PC-3 (cell line): ENCODE data around the gene LDLRAP1. TPM values are rescaled to one million over a fixed set of nuclear protein-coding genes. Genes with fewer than 3 reads are reported as not detected.
"Not testable (repeated sequence)": the region's sequence is repeated elsewhere in the genome, so short reads cannot be mapped to it uniquely, and the experiment has no call there.

Source experiments
- ATAC-seq: fragments of 200-7000 bp; cut with Tn5 transposase; 2 replicates; pipeline ENCODE4 v1.9.1; 2020; ENCODE audit warnings: mild to moderate bottlenecking, moderate library complexity
- BruUV-seq: library from RNA; stranded (reverse); fragments of 400-500 nt; replicated peaks from 2 replicates; lab custom pipeline; 2021; lab: Mats Ljungman, UMichigan
- CTCF ChIA-PET: fragments of 300-600 bp; sonication (Branson Sonifier 250); formaldehyde crosslinking; loops from one replicate; lab custom pipeline; 2022; ENCODE audit warnings: antibody characterized with exemption; lab: Charles Lee
- POLR2A ChIA-PET: fragments of 300-600 bp; sonication (Branson Sonifier 250); formaldehyde crosslinking; loops from one replicate; lab custom pipeline; 2022; ENCODE audit warnings: antibody characterized with exemption; ENCODE audit not compliant: unreplicated experiment; lab: Charles Lee
- DNase-seq: peaks from one replicate; pipeline ENCODE4 v3.0.0-alpha.2; 2015
- H2AFZ ChIP-seq: fragments of 300-600 bp; sonication (generic); 2 replicates; pipeline ENCODE4 v1.6.0; 2016; ENCODE audit warnings: antibody characterized with exemption, low read length
- H3F3A ChIP-seq: fragments of 300-600 bp; sonication (generic); one replicate; pipeline ENCODE4 v1.6.0; 2017; ENCODE audit warnings: antibody characterized with exemption, low read length, control low read depth, mild to moderate bottlenecking; ENCODE audit not compliant: unreplicated experiment
- H3K27ac ChIP-seq: fragments of 300-600 bp; sonication (generic); 2 replicates; pipeline ENCODE4 v1.5.1; 2016; ENCODE audit warnings: mild to moderate bottlenecking, low read length
- H3K27me3 ChIP-seq: fragments of 300-600 bp; sonication (generic); 2 replicates; pipeline ENCODE4 v1.6.1; 2016; ENCODE audit warnings: low read length, mixed read lengths
- H3K36me3 ChIP-seq: fragments of 300-600 bp; sonication (generic); 2 replicates; pipeline ENCODE4 v1.6.1; 2016; ENCODE audit warnings: low read depth, mixed run types, low read length, mixed read lengths
- H3K4me1 ChIP-seq: fragments of 300-600 bp; sonication (generic); 2 replicates; pipeline ENCODE4 v1.5.1; 2016; ENCODE audit warnings: low read length; ENCODE audit not compliant: insufficient read depth
- H3K4me2 ChIP-seq: fragments of 300-600 bp; sonication (generic); 2 replicates; pipeline ENCODE4 v1.6.0; 2016; ENCODE audit warnings: low read length
- H3K4me3 ChIP-seq: fragments of 300-600 bp; sonication (generic); 2 replicates; pipeline ENCODE4 v1.5.1; 2016; ENCODE audit warnings: mild to moderate bottlenecking, low read length, mixed read lengths
- H3K79me2 ChIP-seq: fragments of 300-600 bp; sonication (generic); 2 replicates; pipeline ENCODE4 v1.6.1; 2017; ENCODE audit warnings: low read length, mixed read lengths
- H3K9ac ChIP-seq: fragments of 300-600 bp; sonication (generic); 2 replicates; pipeline ENCODE4 v1.6.0; 2016; ENCODE audit warnings: mild to moderate bottlenecking, low read length
- H3K9me2 ChIP-seq: fragments of 300-600 bp; sonication (generic); replicated peaks from 2 replicates; pipeline ENCODE4 v1.6.1; 2016; ENCODE audit warnings: mixed run types, low read length, mixed read lengths
- H3K9me3 ChIP-seq: fragments of 300-600 bp; sonication (generic); 2 replicates; pipeline ENCODE4 v1.6.1; 2016; ENCODE audit warnings: low read length, mixed read lengths
- H4K20me1 ChIP-seq: fragments of 300-600 bp; sonication (generic); 2 replicates; pipeline ENCODE4 v1.6.1; 2016; ENCODE audit warnings: low read length, mixed read lengths
- EZH2 ChIP-seq: fragments of 300-600 bp; sonication (generic); IDR thresholded peaks from one replicate; pipeline ENCODE4 v1.6.1; 2017; ENCODE audit warnings: antibody characterized with exemption, mild to moderate bottlenecking, low read length; ENCODE audit not compliant: unreplicated experiment
- EZH2phosphoT487 ChIP-seq: fragments of 300-600 bp; sonication (generic); IDR thresholded peaks from 2 replicates; pipeline ENCODE4 v1.6.1; 2018; ENCODE audit warnings: mild to moderate bottlenecking, antibody characterized with exemption, low read length, borderline replicate concordance
- intact Hi-C: fragments of 100-400 bp; cut with micrococcal nuclease; formaldehyde crosslinking; loops from 2 replicates; pipeline ENCODE4 v1.9.0; 2023
- total RNA-seq: library from RNA; depleted of rRNA; stranded (reverse); fragments of >200 nt; gene quantifications from 2 replicates; pipeline ENCODE4 v1.2.3, GENCODE V29; 2014
- TF ChIP-seq, protein P1 (sequence below): fragments of 300-600 bp; sonication (generic); conservative IDR thresholded peaks from 2 replicates; pipeline ENCODE4 v1.5.1; 2017; ENCODE audit warnings: antibody characterized with exemption, low read depth, mild to moderate bottlenecking, low read length

LDLRAP1 gene
- total RNA-seq, 1 experiment from 2014 or later = 26.5 TPM

DNA sequence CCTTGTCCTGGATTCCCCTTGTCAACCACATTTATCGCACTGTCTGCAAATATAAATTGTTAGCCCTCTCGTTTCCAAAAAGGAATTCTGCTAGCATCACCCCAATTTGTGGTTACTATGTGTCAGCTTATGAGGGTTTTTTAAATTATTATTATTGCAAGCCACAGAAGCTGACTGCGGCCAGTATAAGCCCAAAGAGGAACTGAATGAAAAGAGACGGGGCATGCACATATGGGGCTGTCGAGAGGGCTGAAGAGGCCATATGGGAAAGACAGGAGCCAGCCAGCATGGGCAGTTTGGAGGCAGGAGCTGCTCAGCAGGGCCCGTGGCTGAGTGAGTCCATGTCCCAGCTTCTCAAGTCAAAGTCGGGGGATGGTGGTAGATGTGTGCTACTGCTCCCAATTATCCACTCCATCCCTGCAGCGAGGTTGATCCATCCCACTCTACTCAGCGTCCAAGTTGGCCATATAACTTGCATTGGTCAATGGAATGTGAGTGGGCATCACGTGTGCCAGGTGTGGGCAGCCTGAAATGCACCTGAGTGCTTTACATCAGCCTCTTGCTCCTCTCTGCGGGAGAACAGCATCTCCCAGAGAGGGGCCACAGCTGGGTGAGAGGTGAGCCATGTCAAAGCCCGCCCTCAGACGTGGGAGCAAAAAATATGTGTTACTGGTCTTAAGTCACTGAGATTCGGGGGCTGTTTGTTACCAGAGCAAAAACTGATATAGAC, 37.6 kb upstream of the LDLRAP1 start:
- ChIA-PET POLR2A (no interaction called here), CTCF (interaction anchor here (0.5 kb wide), 1 partner anchor 65 kb away, joined by 3 read pairs; no protein-coding TSS in a partner anchor)
- Histone ChIP-seq H3K27ac (no peak overlapping the region), H3K9ac (no peak overlapping the region), H3K36me3 (no peaks in the 10 kb centered on the region), H3K27me3 (no peaks in the 10 kb centered on the region), H3K79me2 (no peaks in the 10 kb centered on the region), H2AFZ (no peak overlapping the region), H3K9me3 (no peaks in the 10 kb centered on the region), H3K4me3 (no peak overlapping the region), H4K20me1 (no peaks in the 10 kb centered on the region), H3K4me2 (no peak overlapping the region), H3K4me1 (peaks cover 7% of the 10 kb centered on the region), H3K9me2 (no peaks in the 10 kb centered on the region), H3F3A (no peaks in the 10 kb centered on the region)
- BruUV-seq = no TSS peak
- TF ChIP-seq, protein P1, sequence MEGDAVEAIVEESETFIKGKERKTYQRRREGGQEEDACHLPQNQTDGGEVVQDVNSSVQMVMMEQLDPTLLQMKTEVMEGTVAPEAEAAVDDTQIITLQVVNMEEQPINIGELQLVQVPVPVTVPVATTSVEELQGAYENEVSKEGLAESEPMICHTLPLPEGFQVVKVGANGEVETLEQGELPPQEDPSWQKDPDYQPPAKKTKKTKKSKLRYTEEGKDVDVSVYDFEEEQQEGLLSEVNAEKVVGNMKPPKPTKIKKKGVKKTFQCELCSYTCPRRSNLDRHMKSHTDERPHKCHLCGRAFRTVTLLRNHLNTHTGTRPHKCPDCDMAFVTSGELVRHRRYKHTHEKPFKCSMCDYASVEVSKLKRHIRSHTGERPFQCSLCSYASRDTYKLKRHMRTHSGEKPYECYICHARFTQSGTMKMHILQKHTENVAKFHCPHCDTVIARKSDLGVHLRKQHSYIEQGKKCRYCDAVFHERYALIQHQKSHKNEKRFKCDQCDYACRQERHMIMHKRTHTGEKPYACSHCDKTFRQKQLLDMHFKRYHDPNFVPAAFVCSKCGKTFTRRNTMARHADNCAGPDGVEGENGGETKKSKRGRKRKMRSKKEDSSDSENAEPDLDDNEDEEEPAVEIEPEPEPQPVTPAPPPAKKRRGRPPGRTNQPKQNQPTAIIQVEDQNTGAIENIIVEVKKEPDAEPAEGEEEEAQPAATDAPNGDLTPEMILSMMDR = no peak
- TF ChIP-seq EZH2phosphoT487 (no peak), EZH2 (no peak)
- ATAC-seq (no peak), DNase-seq (no peak)
- intact Hi-C loops = no loop called here

DNA sequence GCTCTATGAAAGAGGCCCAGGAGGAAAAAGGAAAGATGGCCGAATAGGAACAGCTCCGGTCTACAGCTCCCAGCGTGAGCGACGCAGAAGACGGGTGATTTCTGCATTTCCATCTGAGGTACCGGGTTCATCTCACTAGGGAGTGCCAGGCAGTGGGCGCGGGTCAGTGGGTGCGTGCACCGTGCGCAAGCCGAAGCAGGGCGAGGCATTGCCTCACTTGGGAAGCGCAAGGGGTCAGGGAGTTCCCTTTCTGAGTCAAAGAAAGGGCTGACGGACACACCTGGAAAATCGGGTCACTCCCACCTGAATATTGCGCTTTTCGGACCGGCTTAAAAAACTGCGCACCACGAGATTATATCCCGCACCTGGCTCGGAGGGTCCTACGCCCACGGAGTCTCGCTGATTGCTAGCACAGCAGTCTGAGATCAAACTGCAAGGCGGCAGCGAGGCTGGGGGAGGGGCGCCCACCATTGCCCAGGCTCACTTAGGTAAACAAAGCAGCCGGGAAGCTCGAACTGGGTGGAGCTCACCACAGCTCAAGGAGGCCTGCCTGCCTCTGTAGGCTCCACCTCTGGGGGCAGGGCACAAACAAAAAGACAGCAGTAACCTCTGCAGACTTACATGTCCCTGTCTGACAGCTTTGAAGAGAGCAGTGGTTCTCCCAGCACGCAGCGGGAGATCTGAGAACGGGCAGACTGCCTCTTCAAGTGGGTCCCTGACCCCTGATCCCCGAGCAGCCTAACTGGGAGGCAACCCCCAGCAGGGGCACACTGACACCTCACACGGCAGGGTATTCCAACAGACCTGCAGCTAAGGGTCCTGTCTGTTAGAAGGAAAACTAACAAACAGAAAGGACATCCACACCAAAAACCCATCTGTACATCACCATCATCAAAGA, 36.6 kb upstream of the LDLRAP1 start:
- H3K36me3 ChIP-seq, CTCF ChIA-PET, H3K9me3 ChIP-seq, H2AFZ ChIP-seq, ATAC-seq, H3K4me2 ChIP-seq, H3K4me1 ChIP-seq, H3K4me3 ChIP-seq, intact Hi-C loops, H3K9ac ChIP-seq, H3K9me2 ChIP-seq, BruUV-seq, POLR2A ChIA-PET, H3F3A ChIP-seq, H4K20me1 ChIP-seq, DNase-seq, H3K27ac ChIP-seq, H3K79me2 ChIP-seq, H3K27me3 ChIP-seq: not testable (repeated sequence)

DNA sequence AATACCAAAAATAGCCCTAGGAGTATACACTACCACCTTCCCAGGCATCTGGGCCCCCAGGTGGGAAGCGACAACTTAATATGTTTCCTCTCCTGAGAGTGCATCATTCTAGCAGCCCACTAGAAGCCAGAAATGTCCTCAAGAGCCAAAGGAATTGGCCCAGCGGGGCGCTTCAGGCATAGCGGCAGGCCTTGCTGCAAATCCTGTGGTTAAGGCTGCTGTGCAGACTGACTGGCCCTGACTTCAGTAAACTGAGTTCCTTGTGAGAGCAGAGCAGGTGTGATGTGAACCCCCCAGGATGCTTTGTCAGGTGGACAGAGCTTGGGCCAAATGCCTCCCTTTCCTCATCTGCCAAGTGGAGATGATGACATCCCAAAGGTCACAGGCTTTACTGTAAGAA, 29.7 kb upstream of the LDLRAP1 start:
- intact Hi-C loops = no loop called here
- no peak for DNase-seq
- H3F3A ChIP-seq = no peaks in the 10 kb centered on the region
- H3K27me3 ChIP-seq = no peaks in the 10 kb centered on the region
- no peak overlapping the region for H3K9ac ChIP-seq
- H3K9me3 ChIP-seq = no peaks in the 10 kb centered on the region
- no peaks in the 10 kb centered on the region for H3K79me2 ChIP-seq
- H2AFZ ChIP-seq = no peak overlapping the region
- H3K4me2 ChIP-seq = no peak overlapping the region
- ChIA-PET CTCF (no interaction called here), POLR2A (interaction anchor here (0.6 kb wide), 1 partner anchor 306 kb away, joined by 3 read pairs; no protein-coding TSS in a partner anchor)
- H4K20me1 ChIP-seq = no peaks in the 10 kb centered on the region
- H3K36me3 ChIP-seq = no peaks in the 10 kb centered on the region
- no peak for ATAC-seq
- no peak overlapping the region for H3K27ac ChIP-seq
- no TSS peak for BruUV-seq
- H3K9me2 ChIP-seq = no peaks in the 10 kb centered on the region
- TF ChIP-seq, protein P1 = no peak
- no peak for TF ChIP-seq EZH2phosphoT487
- no peak for TF ChIP-seq EZH2
- H3K4me3 ChIP-seq = no peak overlapping the region
- no peaks in the 10 kb centered on the region for H3K4me1 ChIP-seq
